HUES6 (cell line): Measurements from ENCODE around the gene OLFML1.

Experiments
- H3K27ac ChIP-seq: 2 replicates; pipeline ENCODE4 v1.7.0; 2013; ENCODE audit warnings: low read depth, mild to moderate bottlenecking, low read length, inconsistent platforms
- H3K27me3 ChIP-seq: 2 replicates; pipeline ENCODE4 v1.6.1; 2013; ENCODE audit warnings: low read length; ENCODE audit not compliant: control insufficient read depth, insufficient read depth
- H3K36me3 ChIP-seq: 2 replicates; pipeline ENCODE4 v1.6.1; 2013; ENCODE audit warnings: low read length; ENCODE audit not compliant: control insufficient read depth, insufficient read depth
- H3K4me1 ChIP-seq: 2 replicates; pipeline ENCODE4 v1.6.1; 2013; ENCODE audit warnings: low read length; ENCODE audit not compliant: control insufficient read depth, insufficient read depth
- H3K4me3 ChIP-seq: 2 replicates; pipeline ENCODE4 v1.5.1; 2013; ENCODE audit warnings: low read depth, low read length
- H3K9ac ChIP-seq: one replicate; pipeline ENCODE4 v1.6.1; 2013; ENCODE audit warnings: mild to moderate bottlenecking, low read length
- H3K9me3 ChIP-seq: 2 replicates; pipeline ENCODE4 v1.6.1; 2013; ENCODE audit warnings: low read depth, low read length; ENCODE audit not compliant: control insufficient read depth, insufficient read depth

OLFML1 gene

GRCh38 chr11:7494086-7494745 is 8.9 kb downstream of the OLFML1 start:
- Histone ChIP-seq H3K4me3 (no peak overlapping the region), H3K36me3 (no peaks in the 10 kb centered on the region), H3K27ac (no peak overlapping the region)

GRCh38 chr11:7495882-7496551 is 10.7 kb downstream of the OLFML1 start:
- no peak overlapping the region for H3K9ac ChIP-seq
- H3K27me3 ChIP-seq: no peaks in the 10 kb centered on the region
- no peaks in the 10 kb centered on the region for H3K36me3 ChIP-seq
- peaks cover 12% of the 10 kb centered on the region for H3K4me1 ChIP-seq
- no peaks in the 10 kb centered on the region for H3K9me3 ChIP-seq
- H3K4me3 ChIP-seq: no peak overlapping the region
- no peak overlapping the region for H3K27ac ChIP-seq

More at GRCh38 chr11:7494086-7494745, 8.9 kb downstream of the OLFML1 start:
- peaks cover 8% of the 10 kb centered on the region for H3K4me1 ChIP-seq
- H3K9me3 ChIP-seq: no peaks in the 10 kb centered on the region
- H3K9ac ChIP-seq: no peak overlapping the region
- H3K27me3 ChIP-seq: no peaks in the 10 kb centered on the region

GRCh38 chr11:7498193-7498592 is 12.9 kb downstream of the OLFML1 start:
- H3K36me3 ChIP-seq: no peaks in the 10 kb centered on the region
- H3K27ac ChIP-seq: no peak overlapping the region
- no peaks in the 10 kb centered on the region for H3K27me3 ChIP-seq
- H3K4me1 ChIP-seq: peaks cover 13% of the 10 kb centered on the region
- no peak overlapping the region for H3K4me3 ChIP-seq
- no peaks in the 10 kb centered on the region for H3K9me3 ChIP-seq
- no peak overlapping the region for H3K9ac ChIP-seq

- Histone ChIP-seq H3K27me3 (no peaks in the 10 kb centered on the region), H3K36me3 (no peaks in the 10 kb centered on the region), H3K9me3 (no peaks in the 10 kb centered on the region), H3K4me3 (no peak overlapping the region), H3K9ac (no peak overlapping the region), H3K27ac (no peak overlapping the region), H3K4me1 (peaks cover 13% of the 10 kb centered on the region)
These were observed 13.8 kb downstream of the OLFML1 start for GRCh38 chr11:7499081-7499480.

- no peak overlapping the region for H3K27ac ChIP-seq
- H3K9me3 ChIP-seq: no peaks in the 10 kb centered on the region
- H3K36me3 ChIP-seq: no peaks in the 10 kb centered on the region
- no peak overlapping the region for H3K4me3 ChIP-seq
- H3K9ac ChIP-seq: no peak overlapping the region
- H3K27me3 ChIP-seq: no peaks in the 10 kb centered on the region; the same call in 1 of the 2 replicates
- peaks cover 13% of the 10 kb centered on the region for H3K4me1 ChIP-seq
These were observed 14.9 kb downstream of the OLFML1 start for GRCh38 chr11:7500251-7500650.

GRCh38 chr11:7501251-7501650 is 15.9 kb downstream of the OLFML1 start:
- Histone ChIP-seq H3K27me3 (no peaks in the 10 kb centered on the region; the same call in 1 of the 2 replicates), H3K27ac (no peak overlapping the region), H3K4me1 (peaks cover 13% of the 10 kb centered on the region), H3K9me3 (no peaks in the 10 kb centered on the region), H3K9ac (no peak overlapping the region), H3K4me3 (no peak overlapping the region), H3K36me3 (no peaks in the 10 kb centered on the region)

- Histone ChIP-seq H3K27ac (no peak overlapping the region), H3K4me3 (no peak overlapping the region), H3K27me3 (no peaks in the 10 kb centered on the region; the same call in 1 of the 2 replicates), H3K9me3 (no peaks in the 10 kb centered on the region), H3K9ac (no peak overlapping the region), H3K36me3 (no peaks in the 10 kb centered on the region), H3K4me1 (peaks cover 13% of the 10 kb centered on the region)
These were observed 16.6 kb downstream of the OLFML1 start for GRCh38 chr11:7501894-7502293.

GRCh38 chr11:7506243-7506642 is 20.9 kb downstream of the OLFML1 start:
- Histone ChIP-seq H3K27ac (no peak overlapping the region), H3K4me3 (no peak overlapping the region), H3K9ac (no peak overlapping the region), H3K4me1 (peaks cover 2% of the 10 kb centered on the region; the same call in 1 of the 2 replicates), H3K9me3 (no peaks in the 10 kb centered on the region), H3K27me3 (no peaks in the 10 kb centered on the region; the same call in 1 of the 2 replicates), H3K36me3 (no peaks in the 10 kb centered on the region)

- no peaks in the 10 kb centered on the region for H3K36me3 ChIP-seq
- H3K4me1 ChIP-seq: peaks cover 7% of the 10 kb centered on the region
- H3K27ac ChIP-seq: no peak overlapping the region
- no peak overlapping the region for H3K9ac ChIP-seq
- no peaks in the 10 kb centered on the region; the same call in 1 of the 2 replicates for H3K27me3 ChIP-seq
- H3K4me3 ChIP-seq: no peak overlapping the region
- no peaks in the 10 kb centered on the region for H3K9me3 ChIP-seq
These were observed 22.8 kb downstream of the OLFML1 start for GRCh38 chr11:7508087-7508486.

GRCh38 chr11:7509966-7510365 is 24.7 kb downstream of the OLFML1 start:
- H3K4me3 ChIP-seq: no peak overlapping the region
- no peaks in the 10 kb centered on the region for H3K9me3 ChIP-seq
- H3K4me1 ChIP-seq: peaks cover 7% of the 10 kb centered on the region
- H3K9ac ChIP-seq: no peak overlapping the region
- no peaks in the 10 kb centered on the region for H3K36me3 ChIP-seq
- H3K27me3 ChIP-seq: peaks cover 11% of the 10 kb centered on the region
- H3K27ac ChIP-seq: no peak overlapping the region

GRCh38 chr11:7511401-7511800 is 26.1 kb downstream of the OLFML1 start:
- Histone ChIP-seq H3K9me3 (no peaks in the 10 kb centered on the region), H3K4me3 (no peak overlapping the region), H3K4me1 (peaks cover 7% of the 10 kb centered on the region), H3K27ac (no peak overlapping the region), H3K9ac (no peak overlapping the region), H3K27me3 (peaks cover 25% of the 10 kb centered on the region), H3K36me3 (no peaks in the 10 kb centered on the region)
